Thoracic aorta (tissue), 2 donors: ENCODE results near the gene FXYD3. TPM values are rescaled to one million over a fixed set of nuclear protein-coding genes. Genes with fewer than 3 reads are reported as not detected.

Experiments used
- ATAC-seq: fragments of 150-250 bp; one replicate; pipeline ENCODE4 v1.8.0; 2017; ENCODE audit warnings: low read depth; ENCODE audit not compliant: insufficient number of reproducible peaks, low FRiP score
- DNase-seq: peaks from one replicate; pipeline ENCODE4 v3.0.0-alpha.2; 2020; ENCODE audit warnings: low spot score
- H3K27ac ChIP-seq, 2 donors: fragments of 200-600 bp; sonication (generic); 1 replicate in 1 of 2; 2 replicates in 1 of 2; pipeline ENCODE4 v1.5.1; 2016; ENCODE audit warnings: mild to moderate bottlenecking in 2 of 2, moderate library complexity in 2 of 2
- H3K27me3 ChIP-seq: fragments of 200-600 bp; sonication (generic); replicated peaks from 2 replicates; pipeline ENCODE4 v1.6.0; 2016; ENCODE audit warnings: mild to moderate bottlenecking; ENCODE audit not compliant: insufficient read depth
- H3K36me3 ChIP-seq: fragments of 200-600 bp; sonication (generic); one replicate; pipeline ENCODE4 v1.5.1; 2016
- H3K4me1 ChIP-seq, 2 donors: fragments of 200-600 bp; sonication (generic); 1 replicate in 1 of 2; 2 replicates in 1 of 2; pipeline versions ENCODE4 v1.5.1 to v1.6.0; 2016; ENCODE audit warnings: low read depth in 2 of 2, mild to moderate bottlenecking in 1 of 2; ENCODE audit not compliant: control insufficient read depth in 1 of 2
- H3K4me3 ChIP-seq: fragments of 200-600 bp; sonication (generic); 2 replicates; pipeline ENCODE4 v1.5.1; 2016; ENCODE audit warnings: mild to moderate bottlenecking
- H3K9me3 ChIP-seq: fragments of 200-600 bp; sonication (generic); 2 replicates; pipeline ENCODE4 v1.5.1; 2016
- CTCF ChIP-seq: fragments of 200-600 bp; sonication (generic); IDR thresholded peaks from one replicate; pipeline ENCODE4 v1.5.1; 2019; ENCODE audit warnings: antibody characterized with exemption
- total RNA-seq, 2 donors: library from RNA; depleted of rRNA; stranded (reverse); fragments of >200 nt; gene quantifications; one replicate each; pipeline versions ENCODE4 v1.1.0 to v1.2.3, GENCODE V29; 2016

The FXYD3 gene
- total RNA-seq, 2 donors from 2014 or later: 0.68 to 6.4 TPM

GRCh38 chr19:35119578-35120155, 4.0 kb downstream of the FXYD3 start:
- peaks cover under 1 to 23% of the 10 kb centered on the region in 2 donors for H3K4me1 ChIP-seq
- no peak for TF ChIP-seq CTCF
- no peak for ATAC-seq
- no peaks in the 10 kb centered on the region for H3K36me3 ChIP-seq
- no peaks in the 10 kb centered on the region for H3K27me3 ChIP-seq
- DNase-seq: no peak
- no peak overlapping the region for H3K27ac ChIP-seq
- H3K9me3 ChIP-seq: no peaks in the 10 kb centered on the region
- H3K4me3 ChIP-seq: no peak overlapping the region

GRCh38 chr19:35120492-35120891, 4.9 kb downstream of the FXYD3 start:
- DNase-seq: no peak

GRCh38 chr19:35120898-35121297, 5.3 kb downstream of the FXYD3 start:
- Histone ChIP-seq H3K4me3 (no peak overlapping the region), H3K27me3 (no peaks in the 10 kb centered on the region), H3K9me3 (no peaks in the 10 kb centered on the region), H3K4me1 (peaks cover 5 to 24% of the 10 kb centered on the region in 2 donors), H3K27ac (no peak overlapping the region), H3K36me3 (no peaks in the 10 kb centered on the region)
- TF ChIP-seq CTCF: no peak
- DNase-seq: no peak
- no peak for ATAC-seq

More at GRCh38 chr19:35120492-35120891, 4.9 kb downstream of the FXYD3 start:
- TF ChIP-seq CTCF: no peak
- H3K4me1 ChIP-seq: peaks cover 5 to 24% of the 10 kb centered on the region in 2 donors
- H3K27me3 ChIP-seq: no peaks in the 10 kb centered on the region
- ATAC-seq: no peak
- no peaks in the 10 kb centered on the region for H3K36me3 ChIP-seq
- no peak overlapping the region for H3K4me3 ChIP-seq
- H3K9me3 ChIP-seq: no peaks in the 10 kb centered on the region
- H3K27ac ChIP-seq: no peak overlapping the region

- TF ChIP-seq CTCF: no peak
- Histone ChIP-seq H3K4me3 (no peak overlapping the region), H3K4me1 (peaks cover 5 to 30% of the 10 kb centered on the region in 2 donors), H3K36me3 (no peaks in the 10 kb centered on the region), H3K27ac (peak overlapping the region; percentile 88 to 92), H3K9me3 (no peaks in the 10 kb centered on the region), H3K27me3 (no peaks in the 10 kb centered on the region)
- ATAC-seq (no peak), DNase-seq (no peak)
Measured at GRCh38 chr19:35122687-35123551, 7.3 kb downstream of the FXYD3 start.

GRCh38 chr19:35123573-35123972, 8.0 kb downstream of the FXYD3 start:
- peak; percentile 50 for DNase-seq
- H3K36me3 ChIP-seq: no peaks in the 10 kb centered on the region
- TF ChIP-seq CTCF: no peak
- H3K4me3 ChIP-seq: peak overlapping the region; percentile 87
- peaks cover 5 to 30% of the 10 kb centered on the region in 2 donors for H3K4me1 ChIP-seq
- no peaks in the 10 kb centered on the region for H3K27me3 ChIP-seq
- peak overlapping the region; percentile 88 to 92 for H3K27ac ChIP-seq
- ATAC-seq: peak; percentile 56
- no peaks in the 10 kb centered on the region for H3K9me3 ChIP-seq
